Skeletal muscle tissue (tissue), 4 donors: ENCODE data around the gene KIF21B. TPM values are rescaled to one million over a fixed set of nuclear protein-coding genes. Genes with fewer than 3 reads are reported as not detected.

ENCODE experiments used
- H3K27ac ChIP-seq: one replicate; pipeline ENCODE4 v1.7.0; 2013; ENCODE audit warnings: mild to moderate bottlenecking, low read depth, low read length, inconsistent platforms
- H3K27me3 ChIP-seq, 3 donors: one replicate each; pipeline ENCODE4 v1.7.0; 2013; ENCODE audit warnings: low read length in 3 of 3; ENCODE audit not compliant: control insufficient read depth in 3 of 3, insufficient read depth in 3 of 3
- H3K36me3 ChIP-seq, 3 donors: one replicate each; pipeline ENCODE4 v1.7.0; 2013; ENCODE audit warnings: low read length in 3 of 3; ENCODE audit not compliant: control insufficient read depth in 3 of 3, insufficient read depth in 3 of 3
- H3K4me1 ChIP-seq, 3 donors: one replicate each; pipeline ENCODE4 v1.7.0; 2013; ENCODE audit warnings: low read length in 3 of 3, mild to moderate bottlenecking in 3 of 3; ENCODE audit not compliant: control insufficient read depth in 3 of 3, insufficient read depth in 3 of 3
- H3K4me3 ChIP-seq, 3 donors: one replicate each; pipeline ENCODE4 v1.7.0; 2013; ENCODE audit warnings: low read length in 3 of 3
- H3K9ac ChIP-seq, 3 donors: one replicate each; pipeline ENCODE4 v1.7.0; 2013; ENCODE audit warnings: low read length in 3 of 3, mild to moderate bottlenecking in 3 of 3, moderate library complexity in 2 of 3, low read depth in 1 of 3
- H3K9me3 ChIP-seq, 3 donors: one replicate each; pipeline ENCODE4 v1.7.0; 2013; ENCODE audit warnings: low read length in 3 of 3; ENCODE audit not compliant: control insufficient read depth in 3 of 3
- total RNA-seq: library from RNA; depleted of rRNA; stranded (reverse); fragments of >200 nt; gene quantifications from one replicate; pipeline ENCODE4 v1.2.3, GENCODE V29; 2014
- donor health status: Osteomylitis.

The KIF21B gene
- total RNA-seq, 1 donor from 2014 or later: 1.0 TPM

DNA sequence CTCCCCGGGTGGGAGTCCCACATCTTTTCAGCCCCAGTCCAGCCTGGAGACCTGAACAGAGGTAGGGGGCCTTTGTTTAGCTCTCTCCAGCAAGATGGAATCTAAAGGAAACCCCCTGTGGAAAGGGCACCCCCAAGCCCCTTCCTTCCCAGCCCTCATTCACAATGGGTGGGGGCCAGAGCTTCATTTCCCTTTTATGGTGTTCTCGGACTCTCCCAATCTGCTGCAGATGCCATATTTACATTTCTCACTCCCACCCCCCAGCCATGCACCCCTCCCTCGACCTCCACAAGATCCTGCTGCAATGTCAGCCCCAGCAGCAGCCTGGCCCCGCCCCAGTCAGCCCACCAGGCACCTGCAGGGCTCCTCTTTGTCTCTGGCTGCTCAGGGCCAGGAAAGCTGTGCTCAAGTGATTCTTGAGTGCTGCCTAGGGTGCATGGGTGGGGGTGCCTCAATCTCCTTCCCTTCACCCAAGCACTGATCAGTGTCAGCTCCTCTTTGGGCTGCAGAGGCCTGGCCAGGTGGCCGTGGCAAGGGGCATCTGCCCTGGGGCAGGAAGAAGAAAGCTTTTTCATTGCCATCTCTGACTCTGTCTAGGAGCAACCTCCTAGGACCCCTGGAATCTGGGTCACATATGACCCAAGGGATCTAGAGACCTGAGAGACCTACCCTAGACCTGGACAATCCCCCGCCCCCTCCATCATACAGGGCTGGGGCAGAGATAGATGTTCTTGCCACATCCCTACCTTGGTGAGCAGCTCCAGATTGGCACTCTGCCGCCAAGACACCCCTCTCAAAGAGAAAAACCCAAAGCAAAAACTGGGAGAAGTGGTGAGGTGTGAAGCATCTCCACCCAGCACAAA is 1.7 kb downstream of the KIF21B start:
- Histone ChIP-seq H3K9me3 (no peaks in the 10 kb centered on the region), H3K4me3 (peak overlapping the region in 1 of 3 donors; percentile 29), H3K27ac (no peak overlapping the region), H3K9ac (no peak overlapping the region), H3K4me1 (peaks cover 18 to 39% (median 24%) of the 10 kb centered on the region in 3 donors), H3K36me3 (no peaks in the 10 kb centered on the region), H3K27me3 (peaks cover 6 to 29% (median 8%) of the 10 kb centered on the region in 3 donors)

GRCh38 chr1:201020721-201021629 is 2.5 kb downstream of the KIF21B start:
- Histone ChIP-seq H3K4me1 (peaks cover 20 to 40% (median 31%) of the 10 kb centered on the region in 3 donors), H3K36me3 (no peaks in the 10 kb centered on the region), H3K9me3 (no peaks in the 10 kb centered on the region), H3K27ac (no peak overlapping the region), H3K9ac (no peak overlapping the region), H3K4me3 (no peak overlapping the region), H3K27me3 (peaks cover 6 to 38% (median 8%) of the 10 kb centered on the region in 3 donors)

- Histone ChIP-seq H3K9ac (no peak overlapping the region), H3K9me3 (no peaks in the 10 kb centered on the region), H3K36me3 (no peaks in the 10 kb centered on the region), H3K27ac (no peak overlapping the region), H3K4me1 (peaks cover 28 to 41% (median 36%) of the 10 kb centered on the region in 3 donors), H3K4me3 (no peak overlapping the region), H3K27me3 (peaks cover 6 to 41% (median 8%) of the 10 kb centered on the region in 3 donors)
Measured at GRCh38 chr1:201020040-201020591, 3.4 kb downstream of the KIF21B start.

DNA sequence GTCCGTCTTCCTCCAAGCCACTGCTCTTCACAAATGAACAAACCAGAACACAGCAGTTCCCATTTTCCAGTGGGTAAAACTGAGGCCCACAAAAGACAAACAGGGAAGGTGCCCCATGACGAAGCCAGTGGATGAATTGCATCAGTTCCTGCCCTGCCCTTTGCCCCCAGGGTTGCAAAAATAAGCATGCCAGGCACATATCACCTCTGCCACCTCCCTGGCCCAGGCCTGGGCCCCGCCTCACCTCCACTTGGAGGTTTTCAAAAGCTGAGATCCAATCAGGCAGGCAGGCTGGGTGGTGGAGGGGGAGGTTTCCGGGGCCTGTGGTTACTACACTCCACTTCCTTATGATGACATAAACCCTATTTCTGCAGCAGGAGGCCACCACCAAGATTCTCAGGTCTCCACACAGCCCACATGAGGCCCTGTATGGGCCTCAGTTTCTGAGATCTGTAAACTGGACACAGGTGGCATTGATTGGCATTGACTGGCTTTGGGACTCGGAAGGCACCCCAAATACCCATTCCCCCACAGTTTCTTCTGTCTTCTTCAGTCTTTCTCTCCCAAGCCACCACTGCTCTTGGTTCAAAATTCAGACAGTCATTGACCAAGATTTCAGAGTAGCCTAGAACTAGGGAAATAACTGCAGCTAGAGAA is 4.1 kb downstream of the KIF21B start:
- peaks cover 6 to 41% (median 8%) of the 10 kb centered on the region in 3 donors for H3K27me3 ChIP-seq

DNA sequence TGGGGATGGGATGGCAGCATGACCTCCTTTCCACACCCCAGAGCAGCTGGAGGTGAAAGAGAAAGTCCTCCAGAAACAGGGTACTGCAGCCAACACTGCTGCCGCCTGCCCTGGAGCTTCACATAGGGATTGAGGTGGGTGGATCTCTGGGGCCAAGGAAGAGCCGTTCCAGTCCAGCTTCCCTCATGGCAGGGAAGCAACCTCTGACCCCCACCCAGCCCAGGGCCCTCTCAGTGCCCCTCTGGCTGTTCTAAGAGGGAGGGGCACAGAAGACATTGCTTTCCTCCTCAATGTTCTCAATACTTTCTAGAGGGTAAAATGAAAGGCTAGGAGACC is 5.7 kb downstream of the KIF21B start:
- H3K9ac ChIP-seq: no peak overlapping the region
- H3K4me3 ChIP-seq: no peak overlapping the region
- H3K9me3 ChIP-seq: no peaks in the 10 kb centered on the region
- no peaks in the 10 kb centered on the region for H3K36me3 ChIP-seq
- H3K27ac ChIP-seq: no peak overlapping the region
- peaks cover 31 to 41% (median 33%) of the 10 kb centered on the region in 3 donors for H3K4me1 ChIP-seq
- H3K27me3 ChIP-seq: peaks cover 4 to 43% (median 8%) of the 10 kb centered on the region in 3 donors

More for the DNA sequence above, 4.1 kb downstream of the KIF21B start:
- peaks cover 33 to 43% (median 39%) of the 10 kb centered on the region in 3 donors for H3K4me1 ChIP-seq
- no peak overlapping the region for H3K27ac ChIP-seq
- no peaks in the 10 kb centered on the region for H3K9me3 ChIP-seq
- no peak overlapping the region for H3K9ac ChIP-seq
- no peak overlapping the region for H3K4me3 ChIP-seq
- no peaks in the 10 kb centered on the region for H3K36me3 ChIP-seq

DNA sequence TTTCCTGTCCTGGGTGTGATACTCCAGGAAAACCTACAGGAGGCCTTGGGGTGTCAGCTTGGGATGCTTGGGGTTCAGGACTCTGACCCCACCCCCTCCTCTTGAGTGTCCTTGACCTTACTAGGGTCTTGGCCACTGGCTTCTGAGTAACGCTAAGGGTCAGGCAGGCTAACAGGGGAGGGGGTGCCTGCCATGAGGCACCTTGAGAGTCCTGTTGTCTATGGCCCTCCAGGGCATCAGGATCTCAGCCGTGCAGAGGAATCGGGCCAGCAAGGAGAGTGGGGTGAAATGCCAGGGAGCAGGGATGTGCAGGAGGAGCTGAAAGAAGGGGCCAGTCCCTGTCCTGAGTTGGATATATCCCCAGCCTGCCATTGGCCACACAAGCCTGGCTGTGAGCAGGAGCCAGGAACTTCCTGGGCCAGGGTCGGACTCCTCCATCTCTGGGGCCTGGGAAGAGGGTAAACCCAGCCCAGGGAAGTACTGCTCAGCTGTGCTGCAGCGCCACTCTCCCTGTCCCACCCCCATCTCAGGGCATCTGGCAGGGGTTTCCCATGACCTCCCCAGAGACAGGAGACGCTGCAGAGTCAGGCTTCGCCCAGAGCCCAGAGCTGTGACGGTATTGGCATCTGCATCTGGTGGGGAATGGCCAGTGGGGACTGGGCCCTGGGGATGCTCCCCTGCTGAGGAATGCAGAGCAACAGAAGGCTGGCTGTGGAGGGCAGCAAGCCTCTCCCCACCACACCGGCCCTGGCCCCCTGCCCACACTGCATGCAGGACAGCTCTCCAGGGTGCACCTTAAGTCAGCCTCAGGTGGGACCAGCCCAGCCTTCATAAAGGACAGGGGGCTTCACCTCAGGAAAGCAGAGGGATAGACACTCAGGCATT is 6.3 kb downstream of the KIF21B start:
- Histone ChIP-seq H3K36me3 (no peaks in the 10 kb centered on the region), H3K4me1 (peaks cover 26 to 36% (median 30%) of the 10 kb centered on the region in 3 donors), H3K27ac (no peak overlapping the region), H3K9ac (no peak overlapping the region), H3K9me3 (no peaks in the 10 kb centered on the region), H3K27me3 (peaks cover 3 to 41% (median 4%) of the 10 kb centered on the region in 3 donors), H3K4me3 (no peak overlapping the region)

GRCh38 chr1:201016211-201016651 is 7.3 kb downstream of the KIF21B start:
- Histone ChIP-seq H3K4me3 (peak overlapping the region in 1 of 3 donors; percentile 29), H3K27ac (no peak overlapping the region), H3K27me3 (peaks cover 0 to 44% (median 4%) of the 10 kb centered on the region in 3 donors), H3K9me3 (no peaks in the 10 kb centered on the region), H3K36me3 (no peaks in the 10 kb centered on the region), H3K4me1 (peaks cover 26 to 33% (median 30%) of the 10 kb centered on the region in 3 donors), H3K9ac (peak overlapping the region; percentile 47 to 60 (median 48))

- Histone ChIP-seq H3K9me3 (no peaks in the 10 kb centered on the region), H3K36me3 (no peaks in the 10 kb centered on the region), H3K27ac (no peak overlapping the region), H3K9ac (peak overlapping the region; percentile 47 to 60 (median 48)), H3K4me3 (peak overlapping the region in 1 of 3 donors; percentile 15), H3K27me3 (peaks cover 0 to 46% (median 4%) of the 10 kb centered on the region in 3 donors), H3K4me1 (peaks cover 26 to 33% (median 30%) of the 10 kb centered on the region in 3 donors)
Measured at GRCh38 chr1:201015551-201016091, 7.9 kb downstream of the KIF21B start.
